GM12891 (cell line): ENCODE results near the gene DOP1B.

ENCODE experiments used
- DNase-seq: peaks from one replicate; pipeline ENCODE4 v3.0.0; 2011; ENCODE audit warnings: low spot score; ENCODE audit not compliant: insufficient read length
- FAIRE-seq: peaks from 2 replicates; lab custom pipeline; 2011; peaks lifted over from hg19 to GRCh38; lab: Jason Lieb, UNC
- PAX5 ChIP-seq: IDR thresholded peaks from 2 replicates; pipeline ENCODE4 v1.6.1; 2011; ENCODE audit warnings: low read length, moderate library complexity, mild to moderate bottlenecking; ENCODE audit not compliant: insufficient read depth, severe bottlenecking
- POLR2A ChIP-seq: IDR thresholded peaks from 2 replicates; pipeline ENCODE4 v1.6.1; 2011; ENCODE audit warnings: low read depth, low read length, control low read depth
- POLR2AphosphoS5 ChIP-seq: IDR thresholded peaks from 2 replicates; pipeline ENCODE4 v1.6.1; 2011; ENCODE audit warnings: low read depth, low read length, control low read depth
- POU2F2 ChIP-seq: IDR thresholded peaks from 2 replicates; pipeline ENCODE4 v1.6.1; 2011; ENCODE audit warnings: low read depth, mild to moderate bottlenecking, control low read depth, low read length, moderate library complexity
- SPI1 ChIP-seq: IDR thresholded peaks from 2 replicates; pipeline ENCODE4 v1.6.1; 2011; ENCODE audit warnings: low read depth, low read length, control low read depth
- TAF1 ChIP-seq: IDR thresholded peaks from 2 replicates; pipeline ENCODE4 v1.6.1; 2011; ENCODE audit warnings: low read depth, low read length, control low read depth

The DOP1B gene

DNA sequence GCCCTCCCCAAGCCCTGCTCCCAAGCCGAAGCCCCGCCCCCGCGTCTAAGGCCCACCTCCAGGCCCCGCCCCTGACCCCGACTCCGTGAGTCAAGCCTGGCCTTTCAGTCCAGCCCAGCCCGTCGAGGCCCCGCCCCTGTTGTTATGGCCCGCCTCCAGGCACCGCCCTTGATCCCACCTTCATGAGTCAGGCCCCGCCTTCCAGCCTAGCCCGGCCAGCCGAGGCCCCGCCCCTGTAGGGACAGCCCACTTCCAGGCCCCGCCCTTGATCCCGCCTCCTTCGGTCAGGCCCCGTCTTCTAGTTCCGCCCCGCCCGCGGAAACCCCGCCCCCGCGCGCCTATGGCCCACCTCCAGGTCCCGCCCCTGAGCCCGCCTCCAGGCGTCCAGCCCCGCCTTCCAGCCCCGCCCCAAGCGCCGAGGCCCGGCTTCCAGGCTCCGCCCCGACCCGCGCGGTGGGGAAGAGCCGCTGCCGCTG lies 247 bp upstream of the DOP1B start:
- DNase-seq = peak; percentile 97
- no peak for TF ChIP-seq TAF1
- no peak for TF ChIP-seq POLR2AphosphoS5
- TF ChIP-seq POU2F2 = no peak
- no peak for TF ChIP-seq POLR2A
- no peak for TF ChIP-seq SPI1
- no peak for TF ChIP-seq PAX5
- peak; percentile 98 for FAIRE-seq

DNA sequence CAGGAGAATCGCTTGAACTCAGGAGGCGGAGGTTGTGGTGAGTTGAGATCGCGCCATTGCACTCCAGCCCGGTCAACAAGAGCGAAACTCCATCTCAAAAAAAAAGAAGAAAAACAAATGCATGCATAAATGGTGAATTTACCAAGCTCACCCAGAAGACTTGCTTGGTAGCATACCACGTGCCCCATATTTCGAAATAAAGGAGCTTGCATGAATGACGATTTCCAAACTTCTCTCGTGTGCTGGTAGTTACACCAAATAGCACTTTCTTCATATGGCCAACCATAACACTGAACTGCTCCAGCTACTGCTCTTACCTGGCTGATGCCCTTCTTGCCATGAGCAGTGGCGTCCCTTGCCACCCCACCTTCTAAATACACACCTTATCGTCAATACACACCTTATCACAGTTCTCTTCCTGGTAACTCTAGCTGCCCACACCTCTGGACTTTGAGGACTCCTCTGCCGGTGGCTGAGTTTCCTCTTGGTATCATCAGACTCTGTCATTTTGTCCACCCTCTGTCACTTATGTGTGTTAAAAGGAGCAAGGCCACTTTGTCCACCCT lies 2.8 kb downstream of the DOP1B start:
- FAIRE-seq (no peak), DNase-seq (no peak)
- TF ChIP-seq POLR2A = no peak
- TF ChIP-seq POU2F2 = no peak
- no peak for TF ChIP-seq TAF1
- TF ChIP-seq POLR2AphosphoS5 = no peak
- TF ChIP-seq PAX5 = no peak
- TF ChIP-seq SPI1 = no peak

GRCh38 chr21:36160850-36161178 lies 4.2 kb downstream of the DOP1B start:
- TF ChIP-seq SPI1 (no peak), POU2F2 (no peak), PAX5 (no peak), TAF1 (no peak), POLR2AphosphoS5 (no peak), POLR2A (no peak)
- FAIRE-seq = no peak
- DNase-seq = no peak

- no peak for FAIRE-seq
These were observed 6.0 kb downstream of the DOP1B start for GRCh38 chr21:36162631-36163030.

GRCh38 chr21:36163750-36164741 lies 7.4 kb downstream of the DOP1B start:
- DNase-seq = no peak
- FAIRE-seq = no peak
- TF ChIP-seq POLR2AphosphoS5 = no peak

More at GRCh38 chr21:36162631-36163030, 6.0 kb downstream of the DOP1B start:
- no peak for DNase-seq
- no peak for TF ChIP-seq POLR2A
- no peak for TF ChIP-seq POU2F2

DNA sequence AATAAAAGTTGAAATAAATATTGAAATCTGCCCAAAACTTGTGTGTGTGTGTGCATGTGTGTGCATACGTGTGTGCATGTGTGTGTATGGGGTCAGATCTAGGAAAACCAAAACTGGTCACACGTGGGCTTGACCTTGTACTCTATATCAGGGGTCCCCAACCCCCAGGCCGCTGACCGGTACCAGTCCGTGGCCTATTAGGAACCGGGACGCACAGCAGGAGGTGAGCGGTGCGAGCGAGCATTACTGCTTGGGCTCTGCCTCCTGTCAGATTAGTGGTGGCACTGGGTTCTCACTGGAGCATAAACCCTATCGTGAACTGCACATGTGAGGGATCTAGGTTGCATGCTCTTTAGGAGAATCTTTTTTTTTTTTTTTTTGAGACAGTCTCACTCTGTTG lies 8.7 kb downstream of the DOP1B start:
- TF ChIP-seq TAF1 (no peak), POLR2A (no peak), SPI1 (no peak), POU2F2 (no peak), PAX5 (no peak), POLR2AphosphoS5 (no peak)
- DNase-seq = no peak
- no peak for FAIRE-seq

GRCh38 chr21:36166705-36167104 lies 10.1 kb downstream of the DOP1B start:
- no peak for DNase-seq
- no peak for TF ChIP-seq POLR2A
- no peak for TF ChIP-seq TAF1
- TF ChIP-seq SPI1 = no peak
- TF ChIP-seq POU2F2 = no peak
- TF ChIP-seq PAX5 = no peak
- no peak for FAIRE-seq

DNA sequence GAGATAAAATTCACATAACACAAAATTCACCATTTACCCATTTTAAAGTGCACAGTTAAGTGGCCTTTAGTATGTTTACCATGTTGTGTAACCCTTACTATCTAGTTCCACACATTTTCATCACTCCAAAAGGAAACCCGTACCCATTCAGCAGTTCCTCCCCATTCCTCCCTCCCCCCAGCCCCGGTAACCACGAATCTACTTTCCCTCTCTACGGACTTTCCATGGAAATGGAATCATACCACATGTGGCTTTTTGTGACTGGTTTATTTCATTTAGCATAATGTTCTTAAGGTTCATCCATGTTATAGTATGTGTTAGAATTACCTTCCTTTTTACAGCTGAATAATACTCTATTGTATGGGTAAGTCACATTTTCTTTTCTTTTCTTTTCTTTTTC lies 10.9 kb downstream of the DOP1B start:
- DNase-seq (no peak), FAIRE-seq (no peak)
- TF ChIP-seq PAX5 (no peak), SPI1 (no peak), POLR2AphosphoS5 (no peak)

- TF ChIP-seq PAX5 = no peak
- no peak for TF ChIP-seq TAF1
- TF ChIP-seq POLR2A = no peak
- FAIRE-seq = no peak
- DNase-seq = no peak
These were observed 13.0 kb downstream of the DOP1B start for GRCh38 chr21:36169470-36170128.

DNA sequence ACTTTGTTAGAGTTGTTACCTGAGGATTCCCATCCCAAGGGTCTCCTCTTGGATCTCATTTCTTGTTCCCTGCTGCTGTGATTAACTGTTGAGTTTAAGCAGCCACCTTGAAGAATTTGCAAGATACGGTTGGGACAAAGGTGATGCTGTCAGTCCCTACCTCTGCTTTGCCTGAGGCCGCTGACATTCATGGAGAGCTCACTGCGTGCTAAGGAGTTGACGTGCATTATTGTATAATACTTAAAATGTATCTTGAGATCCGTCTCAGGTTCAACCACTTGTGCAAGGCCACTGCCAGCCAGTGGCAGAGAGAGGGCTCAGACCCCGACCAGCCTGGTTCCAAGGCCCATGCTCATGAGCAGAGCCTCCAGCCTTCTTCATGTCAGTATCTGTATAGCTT lies 14.2 kb downstream of the DOP1B start:
- FAIRE-seq (no peak), DNase-seq (no peak)
- TF ChIP-seq POLR2A = no peak
- no peak for TF ChIP-seq PAX5
- TF ChIP-seq SPI1 = no peak
- TF ChIP-seq POLR2AphosphoS5 = no peak
- TF ChIP-seq TAF1 = no peak
- TF ChIP-seq POU2F2 = no peak

GRCh38 chr21:36171336-36171735 lies 14.7 kb downstream of the DOP1B start:
- FAIRE-seq (peak; percentile 33), DNase-seq (no peak)
- no peak for TF ChIP-seq TAF1
- TF ChIP-seq SPI1 = no peak
- no peak for TF ChIP-seq POLR2AphosphoS5
- TF ChIP-seq POU2F2 = no peak
- TF ChIP-seq POLR2A = no peak
- no peak for TF ChIP-seq PAX5
